ENCODE measurements around the gene HSCB. TPM values are rescaled to one million over a fixed set of nuclear protein-coding genes. Genes with fewer than 3 reads are reported as not detected.

Gene HSCB
- polyA plus RNA-seq, 1 donor from 2014 or later: 22.4 TPM

- Histone ChIP-seq H3K27ac (ENCODE audit: low read length) (no peak overlapping the region), H3K27me3 (ENCODE audit: insufficient read depth, low read depth, low read length) (no peaks in the 10 kb centered on the region), H2AFZ (ENCODE audit: low read depth, low read length) (no peak overlapping the region), H3K36me3 (ENCODE audit: insufficient read depth, low read length) (no peaks in the 10 kb centered on the region), H3K9me2 (ENCODE audit: insufficient read depth, low read length) (no peaks in the 10 kb centered on the region), H3K79me2 (replicated peaks; ENCODE audit: insufficient read depth, low read length) (no peaks in the 10 kb centered on the region), H4K20me1 (ENCODE audit: insufficient read depth) (no peaks in the 10 kb centered on the region), H3K9ac (ENCODE audit: low read length) (no peak overlapping the region), H3K4me2 (ENCODE audit: low read length) (no peak overlapping the region), H3K9me3 (ENCODE audit: low read length) (no peaks in the 10 kb centered on the region), H3K4me3 (ENCODE audit: low read length) (no peak overlapping the region), H3F3A (ENCODE audit: insufficient read depth, low read length, poor library complexity, severe bottlenecking) (no peaks in the 10 kb centered on the region)
- TF ChIP-seq CTCF (IDR thresholded peaks at IDR 0.05; ENCODE audit: poor library complexity, severe bottlenecking): no peak
- no peak for TF ChIP-seq EZH2 (IDR thresholded peaks at IDR 0.05; ENCODE audit: borderline replicate concordance, insufficient read depth, low read length, poor library complexity, severe bottlenecking)
- TF ChIP-seq, protein P1, sequence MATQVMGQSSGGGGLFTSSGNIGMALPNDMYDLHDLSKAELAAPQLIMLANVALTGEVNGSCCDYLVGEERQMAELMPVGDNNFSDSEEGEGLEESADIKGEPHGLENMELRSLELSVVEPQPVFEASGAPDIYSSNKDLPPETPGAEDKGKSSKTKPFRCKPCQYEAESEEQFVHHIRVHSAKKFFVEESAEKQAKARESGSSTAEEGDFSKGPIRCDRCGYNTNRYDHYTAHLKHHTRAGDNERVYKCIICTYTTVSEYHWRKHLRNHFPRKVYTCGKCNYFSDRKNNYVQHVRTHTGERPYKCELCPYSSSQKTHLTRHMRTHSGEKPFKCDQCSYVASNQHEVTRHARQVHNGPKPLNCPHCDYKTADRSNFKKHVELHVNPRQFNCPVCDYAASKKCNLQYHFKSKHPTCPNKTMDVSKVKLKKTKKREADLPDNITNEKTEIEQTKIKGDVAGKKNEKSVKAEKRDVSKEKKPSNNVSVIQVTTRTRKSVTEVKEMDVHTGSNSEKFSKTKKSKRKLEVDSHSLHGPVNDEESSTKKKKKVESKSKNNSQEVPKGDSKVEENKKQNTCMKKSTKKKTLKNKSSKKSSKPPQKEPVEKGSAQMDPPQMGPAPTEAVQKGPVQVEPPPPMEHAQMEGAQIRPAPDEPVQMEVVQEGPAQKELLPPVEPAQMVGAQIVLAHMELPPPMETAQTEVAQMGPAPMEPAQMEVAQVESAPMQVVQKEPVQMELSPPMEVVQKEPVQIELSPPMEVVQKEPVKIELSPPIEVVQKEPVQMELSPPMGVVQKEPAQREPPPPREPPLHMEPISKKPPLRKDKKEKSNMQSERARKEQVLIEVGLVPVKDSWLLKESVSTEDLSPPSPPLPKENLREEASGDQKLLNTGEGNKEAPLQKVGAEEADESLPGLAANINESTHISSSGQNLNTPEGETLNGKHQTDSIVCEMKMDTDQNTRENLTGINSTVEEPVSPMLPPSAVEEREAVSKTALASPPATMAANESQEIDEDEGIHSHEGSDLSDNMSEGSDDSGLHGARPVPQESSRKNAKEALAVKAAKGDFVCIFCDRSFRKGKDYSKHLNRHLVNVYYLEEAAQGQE (IDR thresholded peaks at IDR 0.05; ENCODE audit: borderline replicate concordance): no peak
- no peak for TF ChIP-seq SMC3 (conservative IDR thresholded peaks at IDR 0.05; ENCODE audit: poor library complexity)
- no peak for TF ChIP-seq TAF1 (IDR thresholded peaks at IDR 0.05; ENCODE audit: low read depth)
- TF ChIP-seq EP300 (conservative IDR thresholded peaks at IDR 0.05; ENCODE audit: poor library complexity, severe bottlenecking): no peak
- TF ChIP-seq MXI1 (conservative IDR thresholded peaks at IDR 0.05; ENCODE audit: poor library complexity, severe bottlenecking): no peak
- TF ChIP-seq RAD21 (conservative IDR thresholded peaks at IDR 0.05): no peak
- TF ChIP-seq POLR2AphosphoS5 (IDR thresholded peaks at IDR 0.05): no peak
These were observed 31.7 kb upstream of the HSCB start for GRCh38 chr22:28710107-28710506.

- H3K4me3 ChIP-seq (ENCODE audit: low read length): no peak overlapping the region
- H3K27me3 ChIP-seq (ENCODE audit: insufficient read depth, low read depth, low read length): no peaks in the 10 kb centered on the region
- no peaks in the 10 kb centered on the region for H3K9me2 ChIP-seq (ENCODE audit: insufficient read depth, low read length)
- TF ChIP-seq MXI1 (conservative IDR thresholded peaks at IDR 0.05; ENCODE audit: poor library complexity, severe bottlenecking): no peak
- TF ChIP-seq CTCF (IDR thresholded peaks at IDR 0.05; ENCODE audit: poor library complexity, severe bottlenecking): no peak
- no peak for TF ChIP-seq EZH2 (IDR thresholded peaks at IDR 0.05; ENCODE audit: borderline replicate concordance, insufficient read depth, low read length, poor library complexity, severe bottlenecking)
- no peak for TF ChIP-seq TAF1 (IDR thresholded peaks at IDR 0.05; ENCODE audit: low read depth)
- TF ChIP-seq POLR2AphosphoS5 (IDR thresholded peaks at IDR 0.05): no peak
- TF ChIP-seq SMC3 (conservative IDR thresholded peaks at IDR 0.05; ENCODE audit: poor library complexity): no peak
- TF ChIP-seq RAD21 (conservative IDR thresholded peaks at IDR 0.05): no peak
- TF ChIP-seq, protein P1 (IDR thresholded peaks at IDR 0.05; ENCODE audit: borderline replicate concordance): no peak
- no peak for TF ChIP-seq EP300 (conservative IDR thresholded peaks at IDR 0.05; ENCODE audit: poor library complexity, severe bottlenecking)
- H3K36me3 ChIP-seq (ENCODE audit: insufficient read depth, low read length): no peaks in the 10 kb centered on the region
- no peak overlapping the region for H3K4me2 ChIP-seq (ENCODE audit: low read length)
- no peaks in the 10 kb centered on the region for H3K79me2 ChIP-seq (replicated peaks; ENCODE audit: insufficient read depth, low read length)
- no peak overlapping the region for H3K27ac ChIP-seq (ENCODE audit: low read length)
- no peak overlapping the region for H3K9ac ChIP-seq (ENCODE audit: low read length)
- no peak overlapping the region for H2AFZ ChIP-seq (ENCODE audit: low read depth, low read length)
- H4K20me1 ChIP-seq (ENCODE audit: insufficient read depth): no peaks in the 10 kb centered on the region
- no peaks in the 10 kb centered on the region for H3K9me3 ChIP-seq (ENCODE audit: low read length)
- H3F3A ChIP-seq (ENCODE audit: insufficient read depth, low read length, poor library complexity, severe bottlenecking): no peaks in the 10 kb centered on the region
These were observed 31.2 kb upstream of the HSCB start for GRCh38 chr22:28710576-28711191.

Data from neural cell (in vitro differentiated cells).